ENCODE results near the gene NEK6.

NEK6 gene

DNA sequence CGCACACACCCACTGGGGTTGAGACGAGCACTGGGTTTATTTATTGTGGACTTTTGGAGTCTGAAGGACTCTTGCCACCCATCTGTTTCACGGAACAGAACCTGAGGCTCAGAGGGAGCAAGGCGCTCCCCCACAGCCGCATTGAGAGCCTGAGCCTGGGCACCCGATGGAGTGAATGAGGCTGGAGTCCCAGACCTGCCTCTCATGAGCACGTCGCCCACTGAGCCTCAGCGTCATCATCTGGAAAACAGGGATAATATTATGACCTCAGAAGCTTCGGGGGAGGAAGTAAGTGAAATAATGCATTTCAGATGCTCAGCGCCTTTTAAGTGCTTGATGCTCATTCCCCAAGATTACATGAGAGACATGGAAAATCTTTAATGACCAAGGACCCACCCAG lies 5.5 kb downstream of the NEK6 start:
- DNase-seq, result no peak

DNA sequence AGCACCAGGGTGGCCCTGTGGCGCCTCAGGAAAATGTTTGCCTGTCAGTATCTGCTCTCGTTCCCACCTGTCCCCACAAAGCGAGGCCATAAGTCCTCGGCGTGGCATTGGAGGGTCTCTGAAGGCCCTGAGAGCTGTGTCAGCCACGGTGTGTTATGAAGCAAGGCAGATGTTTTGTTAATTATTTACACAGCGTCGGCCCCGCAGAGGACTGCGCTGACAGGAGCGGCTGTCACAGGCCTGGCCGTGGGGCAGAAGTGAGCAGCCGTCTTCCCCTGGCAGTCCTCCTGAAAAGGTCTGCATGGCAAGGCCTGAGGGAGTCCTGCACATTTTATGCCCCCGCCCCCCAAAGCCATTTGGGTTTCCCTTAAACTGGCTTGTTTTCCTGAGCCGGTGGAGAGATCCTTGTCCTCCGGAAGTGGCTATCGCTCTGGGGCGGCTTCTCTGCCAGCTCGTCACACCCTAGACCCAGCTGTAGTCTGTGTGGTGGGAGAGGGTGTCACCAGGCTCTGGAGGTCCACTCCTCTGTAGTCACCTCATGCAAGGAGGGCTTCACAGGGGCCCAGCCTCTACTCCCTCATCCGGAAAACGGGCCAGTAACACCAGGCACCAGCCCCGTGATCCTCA lies 6.2 kb downstream of the NEK6 start:
- DNase-seq, result no peak

DNA sequence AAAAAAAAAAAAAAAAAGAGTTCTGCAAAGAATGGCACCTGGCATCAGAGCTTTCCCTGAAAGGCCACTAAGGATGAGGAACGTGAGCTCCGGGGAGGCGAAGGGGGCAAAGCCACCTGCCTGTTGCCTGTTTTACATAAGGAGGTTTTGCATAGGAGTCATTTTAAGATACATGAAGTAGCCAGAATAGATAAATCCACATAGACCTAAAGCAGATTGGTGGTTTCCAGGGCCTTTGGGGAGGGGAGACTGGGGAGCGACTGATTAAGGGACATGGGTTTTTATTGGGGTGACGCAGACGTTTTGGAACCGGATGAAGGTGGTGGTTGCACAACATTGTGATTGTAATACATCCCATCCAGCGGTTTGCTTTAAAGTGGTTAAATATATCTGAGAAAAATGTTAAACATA lies 7.1 kb downstream of the NEK6 start:
- DNase-seq, result no peak

DNA sequence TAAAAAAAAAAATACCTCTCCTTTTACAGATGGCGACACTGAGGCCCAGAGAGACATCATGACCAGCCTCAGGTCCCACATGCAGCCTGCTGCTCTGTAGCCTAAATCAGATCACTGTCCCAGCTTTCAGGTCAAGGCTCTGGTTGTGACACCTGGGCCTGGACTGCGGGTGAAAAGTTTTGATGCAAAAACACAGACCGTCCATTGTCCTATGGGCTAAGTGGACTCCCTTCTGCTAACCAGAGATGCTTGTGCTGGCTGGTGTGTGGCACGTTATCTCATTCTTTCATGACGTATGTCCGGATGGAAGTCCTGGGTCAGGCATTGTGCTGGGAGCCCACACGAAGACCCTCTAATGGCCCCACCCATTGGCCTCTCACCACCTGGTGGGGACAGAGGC lies 7.8 kb downstream of the NEK6 start:
- DNase-seq, result no peak

DNA sequence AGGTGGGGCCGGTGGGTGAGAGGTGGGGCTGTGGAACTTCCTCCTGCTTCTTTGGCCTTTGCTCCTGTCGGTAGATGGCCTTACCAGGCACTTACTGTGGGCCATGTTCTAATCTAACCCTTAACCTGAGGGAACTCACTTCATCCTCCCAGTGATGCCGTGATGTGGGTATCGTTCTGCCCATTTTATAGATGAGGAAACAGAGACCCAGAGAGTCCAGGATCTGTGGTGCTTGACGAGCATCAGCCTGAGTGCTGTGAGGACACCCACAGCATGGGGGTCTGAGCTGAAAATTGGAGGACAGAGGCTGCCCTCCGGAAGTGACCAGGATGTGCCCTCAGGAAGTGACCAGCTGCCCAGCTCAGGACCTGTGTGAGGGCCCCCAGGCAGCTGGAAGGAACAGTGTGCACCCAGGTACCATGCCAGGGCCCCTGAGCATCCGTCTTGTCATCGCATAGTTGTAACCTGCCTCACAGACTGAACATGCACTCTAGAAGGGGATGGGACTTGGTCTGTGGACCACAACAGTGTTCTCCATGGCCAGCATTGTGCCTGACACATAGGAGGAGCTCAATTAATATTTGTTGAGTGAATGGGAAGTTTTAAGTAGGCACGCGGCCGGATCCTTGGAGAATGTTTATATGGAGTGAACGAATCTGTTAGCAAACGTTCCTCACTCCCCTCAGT lies 8.5 kb downstream of the NEK6 start:
- no peak for DNase-seq

DNA sequence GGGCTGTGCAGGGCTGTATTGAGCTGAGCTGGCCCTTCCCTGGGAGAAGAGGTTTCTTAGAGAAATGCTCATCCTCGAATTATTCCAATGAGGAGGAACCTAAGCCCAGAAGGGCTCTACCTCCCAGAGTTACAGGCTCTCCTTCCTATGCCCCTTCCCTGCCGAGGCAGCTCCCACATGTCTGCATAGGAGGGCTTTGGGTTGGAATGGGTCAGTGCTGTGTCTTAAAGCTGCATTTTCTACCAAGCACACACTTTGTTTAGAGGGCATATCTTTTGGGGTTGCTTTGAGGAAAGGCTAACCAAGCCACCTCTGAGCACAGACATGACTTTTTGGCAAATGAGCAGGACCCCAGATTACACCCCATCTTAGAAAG lies 9.1 kb downstream of the NEK6 start:
- DNase-seq, result no peak

DNA sequence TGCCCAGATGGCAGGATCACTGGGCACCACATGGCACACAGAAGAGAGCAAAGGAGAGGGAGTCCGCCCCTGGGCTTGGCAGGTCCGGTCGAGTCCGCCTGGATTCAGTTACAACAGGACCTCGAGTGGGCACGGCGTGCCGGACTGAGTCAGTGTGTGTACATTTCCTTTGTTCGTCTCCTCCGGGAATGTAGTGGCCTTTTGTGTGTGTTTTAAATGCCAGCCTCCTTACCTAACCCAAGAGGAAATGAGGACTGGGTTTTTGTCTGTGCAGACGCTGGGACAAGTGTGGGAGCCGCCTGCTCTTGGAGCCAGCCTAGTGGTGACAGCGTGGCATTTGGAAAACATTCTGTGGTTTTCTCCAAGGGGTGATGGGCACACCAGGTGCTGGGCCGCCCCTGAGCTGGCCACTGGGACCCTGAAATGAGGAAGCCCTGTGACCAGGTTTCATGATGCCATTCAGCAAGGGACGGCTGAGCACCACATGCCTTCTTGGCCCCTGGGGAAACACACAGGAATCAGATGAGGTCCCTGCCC lies 9.6 kb downstream of the NEK6 start:
- DNase-seq, result peak; percentile 39

DNA sequence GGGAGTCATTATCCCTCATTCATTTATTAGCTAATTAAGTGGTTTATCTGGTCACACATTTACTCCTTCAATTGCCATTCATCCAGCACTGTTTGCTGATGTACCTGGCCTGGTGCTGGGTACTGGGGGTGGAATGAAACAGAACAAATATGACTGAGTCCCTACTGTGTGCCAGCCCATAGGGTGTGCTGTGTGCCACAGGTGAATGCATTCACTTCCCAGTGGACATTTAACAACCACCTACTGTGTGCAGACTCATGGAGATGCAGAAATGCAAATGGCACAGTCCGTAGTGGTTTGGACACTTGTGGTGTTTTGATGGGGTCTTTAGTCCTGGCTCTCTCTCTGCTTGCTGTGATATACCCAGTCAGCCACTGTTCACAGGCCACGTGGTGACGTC lies 10.5 kb downstream of the NEK6 start:
- DNase-seq, result no peak

DNA sequence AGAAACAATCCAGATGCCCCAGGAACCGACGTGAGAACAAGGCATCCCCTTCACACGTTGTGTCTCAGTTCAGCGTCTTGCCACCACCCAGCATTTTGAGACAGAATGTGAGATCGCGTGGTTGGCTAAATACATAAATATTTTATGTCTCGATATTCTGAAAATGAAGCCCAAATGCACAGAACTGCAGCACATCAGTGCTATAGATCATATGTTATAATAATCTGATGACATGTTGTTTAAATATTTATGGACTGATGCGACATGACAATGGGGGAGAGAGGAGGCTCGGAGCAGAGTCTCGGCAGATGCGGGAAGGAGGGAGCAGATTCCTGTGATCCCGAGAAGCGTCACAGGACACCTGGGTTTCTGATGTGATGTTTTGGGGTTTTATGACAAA lies 10.9 kb downstream of the NEK6 start:
- DNase-seq, result no peak

DNA sequence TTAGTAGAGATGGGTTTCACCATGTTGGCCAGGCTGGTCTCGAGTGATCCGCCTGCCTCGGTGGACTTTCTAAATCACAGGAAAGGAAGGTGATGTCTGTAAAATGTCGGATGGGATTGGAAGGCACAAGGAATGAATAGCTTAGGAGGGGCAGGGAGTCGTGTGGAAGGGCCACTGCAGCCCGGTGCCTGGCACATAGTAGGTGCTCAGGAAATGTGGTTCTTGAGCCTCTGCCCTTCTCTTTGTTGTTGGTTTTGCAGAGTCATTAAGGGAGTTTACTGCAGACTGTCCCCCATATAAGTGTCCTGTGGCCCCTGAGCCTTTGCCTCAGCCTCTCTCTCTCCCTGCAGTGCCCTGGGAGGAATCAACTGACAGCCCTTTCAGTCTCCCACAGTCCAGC lies 11.8 kb downstream of the NEK6 start:
- no peak for DNase-seq

DNA sequence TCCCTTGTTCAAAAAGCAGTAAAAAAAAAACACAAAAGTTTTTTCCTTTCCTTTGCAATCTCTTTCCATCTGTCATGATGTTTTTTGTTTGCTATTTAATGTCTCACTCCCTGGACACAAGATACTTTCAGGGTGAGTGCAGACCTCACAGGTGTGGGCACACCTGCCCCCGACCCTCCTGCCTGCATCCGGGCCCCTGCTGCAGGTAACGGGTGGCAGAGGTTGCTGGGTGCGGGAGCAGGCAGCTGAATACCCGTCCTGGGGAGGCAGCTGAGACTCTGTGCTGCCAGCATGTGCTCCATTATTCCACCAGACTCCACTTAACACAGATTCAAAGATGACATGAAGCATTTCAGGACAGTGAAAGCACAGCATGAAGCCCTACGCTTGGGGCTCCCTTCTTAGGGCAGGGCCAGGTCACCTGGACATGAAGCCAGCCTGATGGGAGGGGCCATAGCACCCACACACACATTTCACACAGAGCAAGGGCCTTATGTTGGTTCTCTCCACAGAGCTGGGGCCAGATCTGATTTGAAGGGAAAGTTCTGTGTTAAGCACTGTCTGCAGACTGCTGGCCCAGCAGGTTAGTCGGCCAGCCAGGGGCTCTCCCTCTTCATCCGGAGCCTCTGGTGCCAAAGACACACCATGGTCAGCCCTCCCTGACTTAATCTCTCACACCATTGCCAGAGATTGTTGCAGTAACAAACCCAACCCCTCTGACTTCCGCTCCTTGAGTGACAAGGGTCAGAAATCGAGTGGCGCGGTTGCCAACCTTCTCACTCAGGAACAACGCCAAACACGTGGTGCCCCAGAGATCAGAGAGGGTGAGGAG lies 13.0 kb downstream of the NEK6 start:
- DNase-seq, result peak; percentile 44

DNA sequence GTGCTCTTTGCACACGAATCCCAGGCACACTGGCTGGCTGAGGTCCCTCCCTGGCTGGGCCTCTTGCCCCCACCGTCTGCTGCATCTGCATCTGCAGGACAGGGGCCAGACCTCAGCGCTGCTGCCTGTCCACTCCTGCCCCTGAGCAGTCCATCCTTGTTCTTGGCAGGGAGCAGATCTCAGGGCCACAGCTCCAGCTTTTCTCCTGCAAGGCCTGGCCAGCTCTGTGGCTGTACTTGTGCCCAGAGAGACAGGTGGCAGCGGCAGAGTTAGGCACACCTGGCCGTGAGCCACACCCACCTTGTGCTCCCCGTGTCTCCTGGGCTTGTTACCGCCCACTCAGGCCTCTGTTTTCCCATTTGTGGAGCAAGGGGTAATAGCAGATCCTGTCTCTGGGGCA lies 13.9 kb downstream of the NEK6 start:
- DNase-seq, result peak; percentile 15

DNA sequence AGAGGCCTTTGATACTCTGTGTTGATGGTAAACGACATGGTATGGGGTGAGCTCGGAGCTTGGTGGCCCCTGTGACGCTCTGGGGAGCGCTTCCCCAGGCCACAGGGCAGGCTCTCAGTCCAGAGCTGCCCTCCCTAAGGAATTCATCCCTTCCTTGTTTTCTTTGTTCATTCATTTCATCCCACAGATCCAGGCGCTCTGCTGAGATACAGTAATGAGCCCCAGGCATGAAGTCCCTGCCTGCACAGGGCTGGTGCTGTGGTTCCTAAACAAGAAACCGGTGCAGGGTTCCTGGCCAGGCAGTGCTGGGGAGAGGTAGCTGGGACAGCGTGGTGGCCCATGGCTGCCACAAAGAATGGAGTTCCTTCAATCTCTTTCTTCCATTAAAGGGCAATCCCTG lies 14.4 kb downstream of the NEK6 start:
- no peak for DNase-seq

DNA sequence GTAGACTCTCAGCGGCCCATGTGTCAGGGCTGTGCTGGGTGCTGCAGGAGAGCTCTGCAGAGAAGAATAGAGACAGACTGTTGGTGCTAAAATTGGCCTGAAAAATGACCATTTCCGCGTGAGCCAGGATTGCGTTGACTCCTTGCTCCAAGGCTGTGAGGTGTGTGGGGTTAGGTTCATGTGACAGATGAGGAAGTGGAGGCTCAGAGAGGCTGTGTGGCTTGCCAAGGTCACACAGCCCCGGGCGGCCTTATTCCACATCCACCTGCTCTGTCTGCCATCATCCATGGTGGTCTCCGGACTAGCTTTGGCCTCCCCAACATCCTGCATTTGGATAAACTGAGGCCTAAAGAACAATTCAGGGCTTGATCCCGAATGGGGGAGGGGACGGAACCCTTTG lies 15.2 kb downstream of the NEK6 start:
- DNase-seq, result no peak

DNA sequence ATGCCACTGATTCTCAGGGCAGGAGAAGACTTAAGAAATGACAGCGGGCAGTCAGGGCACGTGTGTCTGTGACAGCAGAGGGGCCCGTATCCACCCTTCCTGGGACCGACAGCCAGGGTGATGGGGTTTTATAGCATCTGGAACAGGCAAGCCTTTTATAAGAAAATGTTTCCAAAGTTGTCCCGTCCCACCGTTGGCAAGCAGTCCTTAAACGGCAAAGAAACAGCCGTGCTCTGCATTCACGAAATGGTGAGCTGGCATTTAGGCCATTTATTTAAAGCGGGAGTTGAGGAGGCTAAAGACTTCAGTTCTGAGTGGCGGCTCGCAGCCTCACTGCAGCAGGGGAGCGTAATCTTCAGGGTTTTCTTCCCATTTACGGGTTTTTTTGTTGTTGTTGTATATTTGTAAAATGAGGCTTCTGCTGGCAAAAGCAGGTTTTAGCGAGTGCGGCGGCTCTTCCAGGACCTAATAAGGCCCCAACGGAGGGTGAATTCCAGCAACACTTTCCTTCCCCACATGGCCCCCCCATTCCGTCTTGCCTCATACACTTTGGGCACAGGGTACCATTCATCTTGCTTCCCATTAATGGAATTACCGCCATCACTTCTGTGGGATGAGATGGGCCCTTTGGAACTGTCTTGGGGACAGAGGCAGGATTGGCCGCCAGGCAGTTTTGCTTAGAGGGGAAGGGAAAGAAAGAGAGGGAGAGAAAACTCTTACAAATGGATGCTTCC lies 15.8 kb downstream of the NEK6 start:
- DNase-seq, result no peak

DNA sequence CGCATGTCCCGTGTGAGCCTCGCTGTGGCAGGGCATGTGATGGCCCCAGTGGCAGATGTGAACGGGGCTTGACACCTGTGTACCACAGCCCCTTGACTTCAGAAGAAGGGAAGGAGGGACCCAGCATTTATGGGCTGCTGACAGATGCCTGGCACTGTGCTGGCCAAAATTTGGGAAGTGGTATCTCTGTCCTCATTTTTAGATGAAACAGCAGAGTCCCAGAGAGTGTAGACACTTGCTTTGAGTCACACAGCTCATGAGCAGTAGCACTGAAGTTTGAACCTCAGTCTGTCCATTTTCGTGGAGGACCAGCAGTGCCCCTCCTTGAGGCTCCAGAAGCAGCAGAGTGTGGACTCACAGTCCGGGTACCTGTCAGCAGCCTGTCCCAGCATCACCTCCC lies 16.5 kb downstream of the NEK6 start:
- no peak for DNase-seq

DNA sequence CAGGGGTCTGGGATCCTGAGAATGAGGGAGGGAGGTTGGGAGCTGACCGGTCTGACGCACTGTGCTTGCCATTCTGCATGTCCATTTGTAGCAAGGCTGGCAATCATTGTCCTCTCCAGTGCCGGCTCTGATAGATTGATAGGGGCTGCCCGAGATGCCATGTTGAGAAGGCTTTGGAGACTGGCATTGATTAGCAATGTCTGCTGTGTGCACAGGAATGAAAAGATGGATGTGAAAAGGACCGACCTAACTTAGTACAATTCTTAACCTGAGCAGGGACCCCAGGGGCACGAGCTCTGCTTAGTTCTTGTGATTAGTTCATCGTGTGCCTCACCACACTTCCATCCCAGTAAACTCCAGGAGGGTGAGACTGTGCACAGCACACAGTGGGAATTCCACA lies 17.0 kb downstream of the NEK6 start:
- no peak for DNase-seq

DNA sequence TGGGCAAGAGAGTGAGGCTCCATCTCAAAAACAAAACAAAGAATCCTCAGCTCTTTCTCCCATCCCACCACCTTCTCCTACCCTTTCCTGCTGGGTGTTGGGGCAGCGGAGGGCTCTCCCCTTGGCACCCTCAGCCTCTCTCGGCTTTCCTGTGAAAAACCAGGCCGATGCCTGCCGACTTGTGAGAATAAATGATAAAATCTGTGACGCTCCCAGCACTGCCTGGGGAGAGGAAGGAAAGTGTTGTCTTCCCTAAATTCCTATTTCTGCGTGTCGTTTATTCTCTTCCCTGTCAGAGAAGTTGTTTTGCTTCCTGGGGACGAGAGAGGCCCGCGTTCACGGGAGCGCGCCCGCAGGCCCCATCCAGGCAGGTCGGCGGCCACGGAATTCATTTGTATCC lies 19.7 kb downstream of the NEK6 start:
- DNase-seq, result no peak

DNA sequence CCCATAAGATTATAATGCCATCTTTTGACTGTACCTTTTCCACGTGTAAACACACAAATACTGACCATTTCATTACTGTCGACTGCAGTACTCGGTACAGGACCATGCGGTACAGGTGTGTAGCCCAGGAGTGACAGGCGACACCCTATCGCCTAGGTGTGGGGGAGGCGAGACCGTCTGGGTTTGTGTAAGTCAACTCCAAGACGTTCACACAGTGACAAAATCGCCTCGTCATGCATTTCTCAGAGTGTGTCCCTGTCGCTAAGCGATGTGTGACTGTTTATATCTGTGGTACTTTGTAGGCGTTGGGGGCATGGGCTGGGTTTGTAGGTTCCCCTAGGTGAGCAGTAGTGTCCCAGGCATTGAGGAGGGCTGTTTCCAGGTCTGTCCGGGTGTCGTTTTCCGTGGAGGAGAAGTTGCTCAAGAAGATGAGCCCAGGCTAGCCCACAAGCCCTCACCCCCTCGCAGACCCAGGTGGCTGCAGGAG lies 20.3 kb downstream of the NEK6 start:
- no peak for DNase-seq

DNA sequence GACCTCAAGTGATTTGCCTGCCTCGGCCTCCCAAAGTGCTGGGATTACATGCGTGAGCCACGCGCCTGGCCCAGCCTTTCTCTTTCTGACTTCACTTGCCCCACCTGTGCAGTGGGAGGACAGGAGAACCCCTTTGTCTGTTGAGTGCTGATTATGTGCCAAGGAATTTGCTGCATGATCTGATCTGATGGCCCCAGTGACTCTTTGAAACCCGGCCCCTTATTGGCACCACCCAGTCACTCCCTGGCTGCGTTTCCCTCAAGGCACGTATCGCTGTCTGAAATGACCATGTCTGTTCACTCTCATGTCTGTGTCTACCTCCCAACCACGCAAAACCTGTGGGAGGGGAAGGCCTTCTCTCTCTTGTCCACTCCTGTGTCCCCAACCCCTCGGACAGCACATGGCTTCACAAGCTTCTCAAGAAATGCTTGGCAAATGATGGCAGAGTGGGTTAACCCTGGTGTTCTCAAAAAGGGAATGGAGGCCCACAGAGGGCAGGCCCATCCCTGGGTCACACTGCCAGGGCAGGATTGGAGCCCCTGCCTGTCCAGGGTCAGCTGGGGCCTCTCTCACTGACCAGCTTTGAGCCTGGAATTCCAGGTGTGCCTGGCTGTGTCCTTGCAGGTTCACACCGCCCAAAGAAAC lies 21.9 kb downstream of the NEK6 start:
- DNase-seq, result no peak

DNA sequence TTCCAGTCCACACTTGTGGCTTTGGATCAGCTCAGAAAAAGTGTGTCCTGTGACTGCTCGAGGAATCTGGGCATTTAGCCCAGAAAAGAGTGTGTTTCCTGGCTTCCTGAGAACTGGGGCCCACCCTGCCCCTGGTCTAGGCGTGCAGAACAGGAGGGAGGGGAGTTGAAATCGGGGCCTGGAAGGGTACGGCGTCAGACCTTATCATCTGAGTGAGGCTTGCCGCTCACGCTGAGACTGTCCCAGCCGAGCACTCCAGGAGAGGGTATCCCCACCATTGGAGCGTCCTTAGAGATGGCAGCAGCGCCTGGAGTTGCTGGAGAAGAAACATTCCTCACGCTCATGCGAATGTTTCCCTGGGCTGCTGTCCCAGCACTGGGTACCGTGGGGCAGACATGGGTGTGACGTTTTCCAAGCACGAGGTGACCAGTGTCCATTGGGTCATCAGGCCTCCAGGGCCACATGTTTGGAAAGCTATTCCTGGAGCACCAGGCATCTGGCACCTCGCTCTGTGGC lies 22.5 kb downstream of the NEK6 start:
- no peak for DNase-seq

DNA sequence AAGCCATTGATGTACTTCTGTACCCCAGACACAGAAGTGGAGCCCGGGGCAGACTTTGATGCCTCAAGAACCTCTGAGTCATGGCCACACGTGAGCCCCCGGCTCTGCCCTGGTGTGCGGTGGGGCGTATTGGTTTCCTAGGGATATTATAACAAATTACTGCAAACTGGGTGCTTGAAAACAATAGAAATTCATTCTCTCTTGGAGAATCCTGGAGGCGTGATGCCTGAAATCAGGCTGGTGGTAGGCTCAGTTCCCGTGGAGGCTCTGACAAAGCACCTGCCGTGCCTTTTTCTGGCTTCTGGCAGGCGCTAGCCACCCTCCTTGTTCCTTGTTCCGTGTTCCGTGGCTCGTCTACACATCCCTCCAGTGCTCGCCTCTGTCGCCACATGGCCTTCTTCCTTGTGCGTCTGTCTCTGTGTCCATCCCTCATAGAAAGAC lies 24.2 kb downstream of the NEK6 start:
- no peak for DNase-seq

Data from NCI-H345 (cell line).